Keratinocyte (primary cell): ENCODE measurements around the gene SH3BP1.

Source experiments
- CTCF ChIP-seq, 3 experiments: IDR thresholded peaks in 1 of 3; conservative IDR thresholded peaks in 1 of 3; optimal IDR thresholded peaks in 1 of 3; 2 replicates in 2 of 3; 3 replicates in 1 of 3; pipeline versions ENCODE3 to v1.5.1; 2011; ENCODE audit warnings: low read length in 3 of 3, mild to moderate bottlenecking in 3 of 3, moderate library complexity in 2 of 3, control low read depth in 1 of 3, inconsistent platforms in 1 of 3; ENCODE audit not compliant: insufficient read depth in 2 of 3; ENCODE audit errors: extremely low read depth in 1 of 3
- EZH2 ChIP-seq: IDR thresholded peaks from one replicate; pipeline ENCODE4 v1.6.1; 2012; ENCODE audit warnings: inconsistent platforms, mild to moderate bottlenecking, low read length, moderate library complexity

- TF ChIP-seq CTCF (optimal IDR thresholded peaks at IDR 0.05 in 1 of 3, IDR thresholded peaks at IDR 0.05 in 1 of 3, conservative IDR thresholded peaks at IDR 0.05 in 1 of 3; ENCODE audit: extremely low read depth in 1 of 3, insufficient read depth in 2 of 3, low read length in 3 of 3) (no peak), EZH2 (no peak)
Measured at GRCh38 chr22:37697538-37697835, 58.0 kb downstream of the SH3BP1 start.
